Stimulated activated naive CD4-positive, alpha-beta T cell (primary cell): Measurements from ENCODE around the gene AKT1.
"Not testable (repeated sequence)": the region's sequence is repeated elsewhere in the genome, so short reads cannot be mapped to it uniquely, and the experiment has no call there.

Experiments
- DNase-seq, 6 experiments: peaks; one replicate each; lab custom pipeline; 2025; lab: John Stamatoyannopoulos, UW

Gene AKT1

GRCh38 chr14:104738375-104739019 is 57.1 kb downstream of the AKT1 start:
- no peak for DNase-seq

GRCh38 chr14:104735830-104736642 is 59.5 kb downstream of the AKT1 start:
- no peak for DNase-seq

GRCh38 chr14:104734991-104735779 is 60.4 kb downstream of the AKT1 start:
- DNase-seq: no peak

- DNase-seq: no peak
Measured at GRCh38 chr14:104734601-104734990, 61.0 kb downstream of the AKT1 start.

GRCh38 chr14:104734051-104734587 is 61.4 kb downstream of the AKT1 start:
- DNase-seq: no peak

- no peak for DNase-seq
Measured at GRCh38 chr14:104732931-104733681, 62.4 kb downstream of the AKT1 start.

- no peak for DNase-seq
Measured at GRCh38 chr14:104732355-104732804, 63.2 kb downstream of the AKT1 start.

GRCh38 chr14:104731320-104732294 is 63.9 kb downstream of the AKT1 start:
- no peak for DNase-seq

- DNase-seq: no peak
Measured at GRCh38 chr14:104730487-104730886, 65.1 kb downstream of the AKT1 start.

GRCh38 chr14:104729835-104730181 is 65.7 kb downstream of the AKT1 start:
- DNase-seq: no peak

GRCh38 chr14:104729176-104729834 is 66.2 kb downstream of the AKT1 start:
- DNase-seq: not testable (repeated sequence)

- DNase-seq: no peak
Measured at GRCh38 chr14:104728631-104729030, 66.9 kb downstream of the AKT1 start.

GRCh38 chr14:104726600-104727451 is 68.7 kb downstream of the AKT1 start:
- no peak for DNase-seq

- no peak for DNase-seq
Measured at GRCh38 chr14:104725772-104726548, 69.6 kb downstream of the AKT1 start.

GRCh38 chr14:104724981-104725771 is 70.4 kb downstream of the AKT1 start:
- DNase-seq: no peak

- peak in 4 of 6 experiments; percentile 11 to 26 (median 22) for DNase-seq
Measured at GRCh38 chr14:104724407-104724980, 71.1 kb downstream of the AKT1 start.
